Large intestine (tissue), 3 donors: Measurements from ENCODE around the gene TBL1X. TPM values are rescaled to one million over a fixed set of nuclear protein-coding genes. Genes with fewer than 3 reads are reported as not detected.

ENCODE experiments used
- DNase-seq, 2 donors: peaks; one replicate each; pipeline versions ENCODE4 v3.0.0 to v3.0.0-alpha.2; 2013
- H3K27ac ChIP-seq: one replicate; pipeline ENCODE4 v1.5.1; 2013; ENCODE audit warnings: low read length
- H3K27me3 ChIP-seq: 2 replicates; pipeline ENCODE4 v1.6.1; 2013; ENCODE audit warnings: low read length; ENCODE audit not compliant: control insufficient read depth, insufficient read depth
- H3K36me3 ChIP-seq: 2 replicates; pipeline ENCODE4 v1.6.1; 2013; ENCODE audit warnings: low read length; ENCODE audit not compliant: control insufficient read depth, insufficient read depth
- H3K4me1 ChIP-seq: one replicate; pipeline ENCODE4 v1.6.1; 2013; ENCODE audit warnings: low read length; ENCODE audit not compliant: control insufficient read depth, insufficient read depth
- H3K4me3 ChIP-seq: one replicate; pipeline ENCODE4 v1.5.1; 2013; ENCODE audit warnings: low read length
- H3K9me3 ChIP-seq: one replicate; pipeline ENCODE4 v1.6.1; 2013; ENCODE audit warnings: mild to moderate bottlenecking, low read depth, low read length, moderate library complexity; ENCODE audit not compliant: control insufficient read depth
- WGBS: methylation state at CpG from one replicate; pipeline ENCODE4 v1.1.5; 2013; ENCODE audit warnings: low lambda C conversion rate; ENCODE audit not compliant: insufficient coverage; 5-methylcytosine and 5-hydroxymethylcytosine counted together
- polyA plus RNA-seq: library from polyadenylated mRNA; unstranded; fragments of 120-200 nt; gene quantifications from one replicate; pipeline ENCODE4 v1.2.1, GENCODE V29; 2013

The TBL1X gene
- polyA plus RNA-seq, 1 donor = 9.6 TPM

DNA sequence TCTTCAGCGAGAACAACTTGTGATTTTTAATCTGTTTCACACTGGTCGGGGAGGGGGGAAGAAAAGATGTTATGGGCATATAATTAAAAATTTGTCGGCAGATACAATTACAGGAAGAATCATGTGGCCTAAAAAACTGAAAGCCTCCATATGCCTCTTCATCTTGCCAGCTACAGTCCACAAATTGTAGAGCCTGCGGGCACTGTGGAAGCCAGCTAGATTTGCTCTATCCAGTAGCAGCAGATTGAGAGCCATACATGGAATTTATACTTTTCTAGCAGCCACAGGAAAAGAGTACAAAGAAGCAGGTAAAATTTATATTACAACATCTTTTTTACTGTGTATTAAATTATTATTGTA lies 147.3 kb downstream of the TBL1X start:
- Histone ChIP-seq H3K36me3 (no peaks in the 10 kb centered on the region), H3K4me1 (peaks cover 4% of the 10 kb centered on the region), H3K9me3 (no peaks in the 10 kb centered on the region), H3K27ac (no peak overlapping the region), H3K27me3 (no peaks in the 10 kb centered on the region), H3K4me3 (no peak overlapping the region)
- DNase-seq = no peak
- WGBS = 90% methylated on average over 2 of the region's 4 CpGs

GRCh38 chrX:9614016-9614415 lies 149.2 kb downstream of the TBL1X start:
- H3K27me3 ChIP-seq = no peaks in the 10 kb centered on the region
- no peak overlapping the region for H3K4me3 ChIP-seq
- no peaks in the 10 kb centered on the region for H3K4me1 ChIP-seq
- no peaks in the 10 kb centered on the region for H3K36me3 ChIP-seq
- no CpG with 5 or more reads among the region's 1 CpG for WGBS
- DNase-seq = no peak
- no peak overlapping the region for H3K27ac ChIP-seq
- no peaks in the 10 kb centered on the region for H3K9me3 ChIP-seq

GRCh38 chrX:9619133-9619532 lies 154.3 kb downstream of the TBL1X start:
- no peak for DNase-seq
- no CpG with 5 or more reads among the region's 5 CpGs for WGBS
- no peaks in the 10 kb centered on the region for H3K36me3 ChIP-seq
- H3K4me1 ChIP-seq = no peaks in the 10 kb centered on the region
- H3K27me3 ChIP-seq = no peaks in the 10 kb centered on the region
- no peak overlapping the region for H3K27ac ChIP-seq
- no peak overlapping the region for H3K4me3 ChIP-seq
- H3K9me3 ChIP-seq = no peaks in the 10 kb centered on the region

- H3K27ac ChIP-seq = no peak overlapping the region
- no peaks in the 10 kb centered on the region for H3K36me3 ChIP-seq
- DNase-seq = no peak
- no peak overlapping the region for H3K4me3 ChIP-seq
- no peaks in the 10 kb centered on the region for H3K27me3 ChIP-seq
- whole genome bisulfite sequencing = no CpG with 5 or more reads among the region's 12 CpGs
- H3K4me1 ChIP-seq = no peaks in the 10 kb centered on the region
- no peaks in the 10 kb centered on the region for H3K9me3 ChIP-seq
Observed at GRCh38 chrX:9619581-9619980, 154.7 kb downstream of the TBL1X start.

DNA sequence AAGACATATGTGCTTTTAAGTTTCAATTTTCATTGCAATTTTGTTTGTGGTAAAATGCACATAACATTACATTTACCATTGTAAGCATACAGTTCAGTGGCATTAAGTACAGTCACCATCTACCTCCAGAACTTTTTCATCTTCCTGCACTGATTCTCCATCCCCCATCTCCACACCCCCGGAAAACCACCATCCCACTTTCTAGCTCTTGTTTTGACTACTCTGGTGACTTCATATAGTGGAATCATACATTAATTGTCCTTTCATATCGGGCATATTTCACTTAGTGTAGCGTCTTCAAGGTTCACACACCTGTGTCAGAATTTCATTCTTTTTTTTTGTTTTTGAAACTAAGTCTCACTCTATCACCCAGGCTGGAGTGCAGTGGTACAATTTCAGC lies 157.3 kb downstream of the TBL1X start:
- Histone ChIP-seq H3K36me3 (no peaks in the 10 kb centered on the region), H3K27me3 (no peaks in the 10 kb centered on the region), H3K27ac (no peak overlapping the region), H3K4me3 (no peak overlapping the region), H3K4me1 (no peaks in the 10 kb centered on the region), H3K9me3 (no peaks in the 10 kb centered on the region)
- no peak for DNase-seq
- no CpG with 5 or more reads among the region's 3 CpGs for WGBS

DNA sequence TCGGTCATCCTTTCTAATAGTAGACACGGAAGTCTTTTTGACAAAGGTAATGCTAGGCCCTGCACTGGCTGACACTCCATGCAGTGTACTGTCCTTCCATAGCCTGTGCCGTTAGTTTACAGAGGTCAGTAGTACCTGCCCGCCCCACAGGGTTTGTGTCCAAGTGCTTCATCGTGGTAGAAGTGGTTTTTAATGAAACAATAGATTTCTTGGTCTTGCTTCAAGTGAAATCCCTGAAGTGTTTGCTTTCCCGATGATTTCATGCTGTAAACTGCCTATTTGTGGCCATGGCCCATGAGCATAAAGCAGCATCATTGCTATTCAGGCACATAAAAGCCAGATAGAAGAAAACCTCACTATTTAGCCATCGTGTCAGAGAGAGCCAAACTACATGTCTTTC lies 161.5 kb downstream of the TBL1X start:
- H3K27me3 ChIP-seq = no peaks in the 10 kb centered on the region
- no peaks in the 10 kb centered on the region for H3K36me3 ChIP-seq
- H3K4me1 ChIP-seq = no peaks in the 10 kb centered on the region
- no peak overlapping the region for H3K4me3 ChIP-seq
- WGBS = no CpG with 5 or more reads among the region's 7 CpGs
- H3K27ac ChIP-seq = no peak overlapping the region
- H3K9me3 ChIP-seq = no peaks in the 10 kb centered on the region
- DNase-seq = no peak

- Histone ChIP-seq H3K27me3 (no peaks in the 10 kb centered on the region), H3K4me3 (no peak overlapping the region), H3K27ac (no peak overlapping the region), H3K4me1 (no peaks in the 10 kb centered on the region), H3K36me3 (no peaks in the 10 kb centered on the region), H3K9me3 (no peaks in the 10 kb centered on the region)
- WGBS = no CpG with 5 or more reads among the region's 1 CpG
- DNase-seq = no peak
Observed at GRCh38 chrX:9627922-9628321, 163.1 kb downstream of the TBL1X start.

DNA sequence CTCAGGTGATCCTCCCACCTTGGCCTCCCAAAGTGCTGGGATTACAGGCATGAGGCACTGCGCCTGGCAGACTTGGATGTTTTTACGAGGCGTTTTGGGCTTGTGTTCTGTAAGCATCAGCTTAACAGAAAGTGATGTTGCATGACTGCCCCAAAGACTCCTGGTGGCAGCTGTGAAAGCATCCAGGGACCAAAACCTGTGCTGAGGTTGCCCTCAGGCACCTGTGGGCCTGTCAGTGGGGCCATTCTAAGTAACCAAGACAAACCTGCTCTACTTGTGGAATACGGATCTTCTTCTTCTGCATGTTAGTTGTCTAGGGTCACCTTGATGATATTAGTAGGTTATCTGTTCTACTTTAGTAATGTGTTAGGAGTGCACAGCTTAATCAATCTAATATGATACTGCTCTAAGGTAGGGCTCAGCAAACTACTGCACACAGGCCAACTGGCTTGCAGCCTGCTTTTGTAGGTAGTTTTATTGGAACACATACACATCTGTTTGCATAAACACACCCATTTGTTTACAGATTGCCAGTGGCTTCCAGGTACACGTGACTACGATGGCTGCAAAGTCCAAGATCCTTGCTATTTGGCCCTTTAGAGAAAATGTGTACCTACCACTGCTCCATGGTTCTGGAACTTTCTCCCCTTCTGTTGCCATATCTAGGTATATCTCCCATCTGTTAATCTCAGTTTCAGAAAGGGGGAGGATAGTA lies 164.1 kb downstream of the TBL1X start:
- Histone ChIP-seq H3K27me3 (no peaks in the 10 kb centered on the region), H3K9me3 (no peaks in the 10 kb centered on the region), H3K36me3 (no peaks in the 10 kb centered on the region), H3K4me1 (no peaks in the 10 kb centered on the region), H3K27ac (no peak overlapping the region), H3K4me3 (no peak overlapping the region)
- DNase-seq = no peak
- no CpG with 5 or more reads among the region's 6 CpGs for WGBS

- no CpG with 5 or more reads among the region's 7 CpGs for WGBS
- DNase-seq = no peak
- no peak overlapping the region for H3K27ac ChIP-seq
- H3K36me3 ChIP-seq = no peaks in the 10 kb centered on the region
- no peak overlapping the region for H3K4me3 ChIP-seq
- no peaks in the 10 kb centered on the region for H3K4me1 ChIP-seq
- no peaks in the 10 kb centered on the region for H3K27me3 ChIP-seq
- H3K9me3 ChIP-seq = no peaks in the 10 kb centered on the region
Observed at GRCh38 chrX:9634551-9634950, 169.7 kb downstream of the TBL1X start.

DNA sequence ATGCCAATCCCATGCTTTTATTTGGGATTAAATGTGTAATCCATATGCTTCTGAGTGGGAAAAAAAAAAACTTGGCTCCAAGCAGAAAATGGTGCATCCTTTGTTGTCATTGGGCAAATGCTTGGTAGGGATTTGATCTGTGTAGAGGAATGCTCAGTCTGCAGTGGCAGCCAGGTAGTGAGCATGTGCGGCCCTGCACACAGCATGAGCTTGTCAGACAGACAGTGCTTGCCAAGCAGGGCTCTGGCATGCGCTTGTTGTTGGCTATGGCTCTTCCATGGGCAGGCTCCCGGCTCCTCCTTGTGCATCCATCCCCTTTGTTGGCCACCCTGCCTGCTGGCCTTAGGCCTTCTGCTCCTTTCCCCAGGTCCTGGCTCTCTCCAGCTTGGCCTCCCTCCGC lies 170.5 kb downstream of the TBL1X start:
- Histone ChIP-seq H3K4me1 (no peaks in the 10 kb centered on the region), H3K27ac (no peak overlapping the region), H3K36me3 (no peaks in the 10 kb centered on the region), H3K4me3 (no peak overlapping the region), H3K9me3 (no peaks in the 10 kb centered on the region), H3K27me3 (no peaks in the 10 kb centered on the region)
- no CpG with 5 or more reads among the region's 4 CpGs for WGBS
- DNase-seq = no peak

DNA sequence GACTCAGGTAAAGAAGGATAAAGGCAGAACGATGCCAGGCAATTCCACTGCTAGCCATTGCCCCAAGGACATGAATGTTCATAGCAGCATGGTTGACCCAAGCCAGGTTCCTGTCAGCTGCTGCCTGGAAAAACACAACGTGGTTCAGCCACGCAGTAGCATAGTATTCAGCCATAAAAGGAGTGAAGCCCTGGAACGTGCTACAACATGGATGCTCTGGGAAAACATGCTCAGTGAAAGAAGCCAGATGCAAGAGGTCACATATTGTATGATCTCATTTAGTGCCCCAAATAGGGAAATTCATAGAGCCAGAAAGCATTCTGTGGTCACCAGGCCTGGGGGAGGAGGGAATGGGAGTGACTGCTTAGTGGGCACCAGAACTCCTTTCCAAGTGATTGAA lies 170.9 kb downstream of the TBL1X start:
- no peak overlapping the region for H3K4me3 ChIP-seq
- no CpG with 5 or more reads among the region's 4 CpGs for WGBS
- no peaks in the 10 kb centered on the region for H3K36me3 ChIP-seq
- H3K27me3 ChIP-seq = no peaks in the 10 kb centered on the region
- no peaks in the 10 kb centered on the region for H3K4me1 ChIP-seq
- no peaks in the 10 kb centered on the region for H3K9me3 ChIP-seq
- no peak overlapping the region for H3K27ac ChIP-seq
- no peak for DNase-seq
